Measurements from ENCODE around the gene PRDM7.

- TF ChIP-seq CTCF (IDR thresholded peaks at IDR 0.05) (no peak), POLR2A (IDR thresholded peaks at IDR 0.05) (no peak)
Measured at GRCh38 chr16:90011908-90012501, 65.1 kb downstream of the PRDM7 start.
